Measurements from ENCODE around the gene PPP1R9B. TPM values are rescaled to one million over a fixed set of nuclear protein-coding genes. Genes with fewer than 3 reads are reported as not detected.

PPP1R9B gene
- total RNA-seq, 2 experiments from 2014 or later, result 136 to 137 TPM

DNA sequence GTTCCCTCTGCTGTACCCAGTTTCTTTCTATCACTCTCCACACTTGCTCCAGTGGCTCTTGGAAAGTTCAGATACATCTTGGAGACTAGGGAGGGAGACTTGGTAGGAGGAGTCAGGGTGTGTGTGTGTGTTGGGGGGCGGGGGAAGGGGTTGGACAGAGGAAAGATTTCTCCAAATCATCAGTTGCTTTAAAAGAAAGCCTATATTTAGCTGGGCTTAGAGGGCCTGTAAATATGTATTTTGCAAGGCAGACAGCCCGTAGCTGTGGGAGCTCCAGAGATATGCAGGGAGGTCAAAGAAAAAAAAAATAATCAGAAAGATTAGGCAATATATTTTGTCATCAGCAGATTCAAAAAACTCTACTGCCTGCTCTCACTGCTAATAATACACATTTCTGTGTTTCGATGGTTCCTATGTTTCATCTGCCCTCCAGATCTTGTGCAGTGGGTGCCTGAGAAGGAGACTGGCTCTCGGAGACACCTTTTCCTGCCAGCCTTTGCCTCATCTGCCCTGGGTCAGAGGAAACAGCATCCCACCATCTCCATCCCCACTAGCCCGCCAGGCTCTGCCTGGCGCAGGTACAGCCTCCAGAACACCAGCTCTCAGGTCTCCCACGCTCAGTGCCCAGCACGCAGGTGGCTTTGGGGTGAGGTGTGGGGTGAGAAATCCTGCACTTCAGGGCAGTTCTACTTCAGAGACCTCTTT, 4.8 kb upstream of the PPP1R9B start:
- H3K27ac Mint-ChIP-seq, result no peak overlapping the region
- no peaks in the 10 kb centered on the region for H3K9me3 Mint-ChIP-seq
- ChIA-PET POLR2A (interaction anchor here (1.6 to 1.8 kb wide), 2 partner anchors 13 to 16 kb away, joined by 6 to 7 read pairs; no protein-coding TSS in a partner anchor), CTCF (interaction anchor here (1.1 to 1.2 kb wide), 2 partner anchors 14 to 61 kb away, joined by 3 read pairs; no protein-coding TSS in a partner anchor)
- no peak overlapping the region for H3K4me3 Mint-ChIP-seq
- H3K36me3 Mint-ChIP-seq (ENCODE audit: low read depth), result peaks cover 6% of the 10 kb centered on the region
- no peak for DNase-seq
- peaks cover 4% of the 10 kb centered on the region for H3K27me3 Mint-ChIP-seq
- peaks cover 44% of the 10 kb centered on the region for H3K4me1 Mint-ChIP-seq

DNA sequence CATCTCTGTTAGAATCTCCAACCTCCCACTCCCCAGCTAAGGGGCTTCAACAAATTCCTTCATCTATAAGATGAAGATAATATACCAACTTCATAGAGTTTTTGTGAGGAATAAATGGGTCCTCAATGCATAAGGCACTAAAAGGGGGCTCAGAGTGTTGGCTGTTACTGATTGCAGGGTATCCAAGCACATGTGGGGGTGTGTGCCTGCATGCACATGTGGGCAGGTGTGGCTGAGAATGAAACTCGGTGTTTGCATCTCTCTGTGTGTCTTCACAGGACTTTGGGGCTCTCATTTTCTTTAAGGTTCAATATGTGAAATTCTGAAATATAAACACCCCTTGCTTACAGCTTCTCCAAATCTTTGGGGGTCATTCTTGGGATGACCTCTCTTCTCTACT, 4.1 kb upstream of the PPP1R9B start:
- Mint-ChIP-seq H3K9me3 (no peaks in the 10 kb centered on the region), H3K4me3 (no peak overlapping the region), H3K27ac (no peak overlapping the region), H3K36me3 (ENCODE audit: low read depth) (peaks cover 6% of the 10 kb centered on the region), H3K27me3 (no peaks in the 10 kb centered on the region), H3K4me1 (peaks cover 43% of the 10 kb centered on the region)
- DNase-seq, result no peak
- POLR2A ChIA-PET, result interaction anchor here (1.6 to 1.8 kb wide), 2 partner anchors 12 to 15 kb away, joined by 6 to 7 read pairs; no protein-coding TSS in a partner anchor
- CTCF ChIA-PET, result interaction anchor here (0.9 to 1.1 kb wide), 3 partner anchors 15 to 60 kb away, joined by 3 to 4 read pairs (median 3); no protein-coding TSS in a partner anchor

DNA sequence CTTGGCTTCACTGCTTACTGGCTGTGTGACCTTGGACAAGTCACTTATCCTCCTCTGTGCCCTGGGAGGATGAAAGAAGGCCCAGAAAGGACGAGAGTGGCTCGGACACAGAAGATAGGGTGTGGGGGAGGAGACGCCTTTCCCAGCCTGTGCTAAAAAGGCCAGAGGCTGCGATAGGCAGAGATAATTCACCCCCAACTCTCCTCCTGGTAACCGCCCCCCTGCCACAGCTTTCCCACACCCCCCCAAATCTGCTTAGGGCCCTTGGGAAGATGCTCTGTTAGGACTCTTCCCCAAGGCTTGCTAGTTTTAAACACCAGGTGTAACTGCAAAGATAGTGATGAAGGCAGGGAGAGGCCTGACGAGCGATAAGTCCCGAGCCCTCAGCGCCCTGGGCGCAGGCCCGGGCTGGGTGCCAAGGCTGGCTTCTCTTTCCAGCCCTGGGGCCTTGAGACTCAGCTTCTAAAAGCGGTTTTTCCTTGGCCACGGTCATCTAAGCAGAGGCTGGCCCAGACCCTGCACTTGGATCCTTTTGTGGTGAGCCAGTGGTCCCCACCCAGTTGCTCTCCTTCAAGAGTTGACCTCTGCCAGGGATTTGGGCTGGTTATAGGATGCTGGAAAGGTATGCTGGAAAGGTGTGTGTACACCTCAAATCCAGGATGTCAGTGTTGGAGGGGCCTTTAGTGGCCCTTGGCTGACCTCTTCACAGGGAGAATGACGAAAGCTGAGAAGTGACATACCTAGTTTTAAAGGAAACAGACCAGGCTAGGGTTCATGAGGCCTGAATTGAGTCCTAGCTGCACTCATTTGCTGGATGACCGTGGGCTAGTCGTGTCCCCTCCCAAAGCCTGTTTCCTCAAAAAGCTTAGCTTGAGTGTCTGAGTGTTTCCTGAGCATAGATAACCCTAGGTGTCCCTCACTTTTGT, 3.4 kb upstream of the PPP1R9B start:
- H3K4me1 Mint-ChIP-seq, result peaks cover 43% of the 10 kb centered on the region
- H3K27ac Mint-ChIP-seq, result no peak overlapping the region
- POLR2A ChIA-PET, result interaction anchor here (1.6 to 1.8 kb wide), 2 partner anchors 11 to 14 kb away, joined by 6 to 7 read pairs; no protein-coding TSS in a partner anchor
- CTCF ChIA-PET, result interaction anchor here (0.9 to 5.7 kb wide), 4 partner anchors 14 to 60 kb away, joined by 3 to 36 read pairs (median 4); no protein-coding TSS in a partner anchor
- H3K4me3 Mint-ChIP-seq, result no peak overlapping the region
- H3K27me3 Mint-ChIP-seq, result no peaks in the 10 kb centered on the region
- H3K9me3 Mint-ChIP-seq, result no peaks in the 10 kb centered on the region
- no peak for DNase-seq
- peaks cover 11% of the 10 kb centered on the region for H3K36me3 Mint-ChIP-seq (ENCODE audit: low read depth)

DNA sequence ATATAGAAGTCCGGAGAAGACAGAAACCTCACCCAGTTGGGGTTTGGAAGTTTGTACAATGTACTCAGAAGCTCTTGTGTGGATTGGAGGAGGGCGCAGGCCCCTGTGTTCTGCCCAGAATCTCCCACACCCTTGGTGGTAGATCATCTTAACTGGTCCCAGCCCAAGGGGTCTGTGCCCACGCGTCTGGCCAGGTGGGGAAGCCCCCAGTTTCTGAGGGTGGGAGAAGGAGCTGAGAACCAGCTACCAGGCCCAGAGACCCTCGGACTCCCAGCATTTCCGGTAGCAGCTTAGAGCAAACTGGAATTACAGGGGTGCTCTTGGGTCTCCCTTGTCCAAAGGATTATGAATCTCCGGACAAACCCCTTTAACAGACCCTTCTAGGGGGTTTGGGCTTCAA, 2.3 kb upstream of the PPP1R9B start:
- POLR2A ChIA-PET, result interaction anchor here (0.7 to 4.4 kb wide), 5 partner anchors 9 to 359 kb away, joined by 3 to 47 read pairs (median 8); partner anchors contain the start of gene SAMD14
- no peak overlapping the region for H3K4me3 Mint-ChIP-seq
- no peaks in the 10 kb centered on the region for H3K27me3 Mint-ChIP-seq
- H3K27ac Mint-ChIP-seq, result no peak overlapping the region
- H3K36me3 Mint-ChIP-seq (ENCODE audit: low read depth), result peaks cover 20% of the 10 kb centered on the region
- DNase-seq, result no peak
- CTCF ChIA-PET, result interaction anchor here (0.7 to 5.7 kb wide), 11 partner anchors 9 to 335 kb away, joined by 3 to 58 read pairs (median 5); partner anchors contain the start of gene PDK2
- no peaks in the 10 kb centered on the region for H3K9me3 Mint-ChIP-seq
- H3K4me1 Mint-ChIP-seq, result peaks cover 34% of the 10 kb centered on the region

DNA sequence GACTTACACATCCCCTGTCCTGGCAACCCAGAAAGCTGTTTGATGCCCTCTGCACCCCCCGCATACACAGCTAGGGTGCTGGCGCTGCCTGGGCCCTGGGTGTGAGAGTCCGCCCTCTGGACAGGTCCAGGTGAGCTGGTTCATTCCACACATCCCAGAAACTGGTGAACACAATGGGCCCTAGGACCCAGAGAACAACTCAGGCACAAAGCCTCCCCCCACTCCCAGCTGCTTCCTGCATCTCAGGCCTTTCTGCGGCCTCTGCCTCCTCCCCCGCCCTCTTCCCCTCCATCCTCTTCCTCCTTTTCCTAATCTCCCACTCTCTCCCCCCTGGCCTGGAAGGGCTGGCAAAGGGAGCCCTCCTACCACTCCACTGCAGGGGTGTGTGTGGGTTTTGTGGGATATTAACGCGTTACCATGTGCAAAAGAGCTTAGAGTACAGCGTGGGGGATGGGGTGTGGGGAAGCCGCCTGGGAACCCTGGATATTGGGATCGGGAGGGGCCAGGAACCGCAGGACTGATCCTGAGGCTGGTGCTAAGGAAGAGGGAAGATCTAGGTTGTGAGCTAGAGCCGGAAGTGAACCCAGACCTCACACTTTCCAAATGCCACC, 1.6 kb upstream of the PPP1R9B start:
- Mint-ChIP-seq H3K4me1 (peaks cover 34% of the 10 kb centered on the region), H3K27me3 (no peaks in the 10 kb centered on the region), H3K9me3 (no peaks in the 10 kb centered on the region), H3K36me3 (ENCODE audit: low read depth) (peaks cover 27% of the 10 kb centered on the region), H3K4me3 (peak overlapping the region; percentile 83), H3K27ac (peak overlapping the region; percentile 95)
- ChIA-PET POLR2A (interaction anchor here (0.7 to 4.4 kb wide), 5 partner anchors 9 to 359 kb away, joined by 3 to 47 read pairs (median 8); partner anchors contain the start of gene SAMD14), CTCF (interaction anchor here (0.7 to 5.7 kb wide), 14 partner anchors 9 to 334 kb away, joined by 3 to 58 read pairs (median 4); partner anchors contain the start of gene PDK2)
- DNase-seq, result peak; percentile 73

DNA sequence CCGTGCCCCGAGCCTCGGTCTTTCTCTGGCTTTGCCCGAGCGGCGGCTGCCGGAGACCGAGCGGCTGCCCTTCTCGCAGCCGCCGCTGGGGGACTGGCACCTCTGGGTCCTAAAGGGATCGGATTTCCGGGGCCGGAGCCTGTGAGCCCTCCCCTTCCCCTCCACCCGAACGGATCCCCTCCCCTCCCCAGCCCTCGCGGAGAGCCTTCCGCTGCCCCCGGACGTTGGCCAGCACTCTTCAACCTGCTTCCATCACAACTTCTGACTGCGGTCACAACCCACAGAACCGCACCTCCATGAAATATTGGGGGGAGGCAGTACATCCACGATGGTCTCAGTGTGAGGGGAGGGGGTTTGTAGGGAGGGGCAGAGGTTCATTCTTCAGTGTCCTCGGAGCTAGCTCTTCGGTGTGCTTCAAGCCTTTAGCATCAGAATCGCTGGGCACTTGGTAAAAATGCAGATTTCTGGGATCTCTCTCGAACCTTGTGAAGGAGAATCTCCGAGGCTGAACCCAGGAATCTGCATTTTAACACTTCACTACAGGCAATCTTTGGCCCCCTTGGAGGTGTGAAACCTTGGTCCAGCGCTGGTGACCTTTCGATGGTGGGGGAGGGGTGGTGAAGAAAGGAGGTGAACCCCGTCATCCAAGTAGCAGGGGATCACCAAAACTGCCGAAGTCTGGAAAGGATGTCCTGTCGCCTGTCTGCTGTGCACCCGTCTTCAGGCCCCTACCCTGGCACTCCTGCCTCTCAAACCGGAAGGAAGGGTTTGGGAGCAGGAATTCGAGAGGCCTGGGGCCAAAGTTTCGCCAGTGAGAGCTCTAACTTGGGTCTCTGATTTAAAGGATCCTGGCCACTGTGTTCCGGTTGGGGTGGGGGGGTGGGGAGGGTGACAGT, 812 bp upstream of the PPP1R9B start:
- H3K9me3 Mint-ChIP-seq, result no peaks in the 10 kb centered on the region
- peaks cover 40% of the 10 kb centered on the region for H3K4me1 Mint-ChIP-seq
- H3K27ac Mint-ChIP-seq, result peak overlapping the region; percentile 95
- ChIA-PET CTCF (interaction anchor here (0.5 to 5.7 kb wide), 16 partner anchors 8 to 349 kb away, joined by 3 to 58 read pairs (median 4); partner anchors contain the start of gene PDK2), POLR2A (interaction anchor here (0.6 to 4.4 kb wide), 6 partner anchors 10 to 412 kb away, joined by 3 to 47 read pairs (median 8); partner anchors contain the start of gene SAMD14)
- peak overlapping the region; percentile 83 for H3K4me3 Mint-ChIP-seq
- peak; percentile 93 for DNase-seq
- H3K27me3 Mint-ChIP-seq, result no peaks in the 10 kb centered on the region
- H3K36me3 Mint-ChIP-seq (ENCODE audit: low read depth), result peaks cover 34% of the 10 kb centered on the region

DNA sequence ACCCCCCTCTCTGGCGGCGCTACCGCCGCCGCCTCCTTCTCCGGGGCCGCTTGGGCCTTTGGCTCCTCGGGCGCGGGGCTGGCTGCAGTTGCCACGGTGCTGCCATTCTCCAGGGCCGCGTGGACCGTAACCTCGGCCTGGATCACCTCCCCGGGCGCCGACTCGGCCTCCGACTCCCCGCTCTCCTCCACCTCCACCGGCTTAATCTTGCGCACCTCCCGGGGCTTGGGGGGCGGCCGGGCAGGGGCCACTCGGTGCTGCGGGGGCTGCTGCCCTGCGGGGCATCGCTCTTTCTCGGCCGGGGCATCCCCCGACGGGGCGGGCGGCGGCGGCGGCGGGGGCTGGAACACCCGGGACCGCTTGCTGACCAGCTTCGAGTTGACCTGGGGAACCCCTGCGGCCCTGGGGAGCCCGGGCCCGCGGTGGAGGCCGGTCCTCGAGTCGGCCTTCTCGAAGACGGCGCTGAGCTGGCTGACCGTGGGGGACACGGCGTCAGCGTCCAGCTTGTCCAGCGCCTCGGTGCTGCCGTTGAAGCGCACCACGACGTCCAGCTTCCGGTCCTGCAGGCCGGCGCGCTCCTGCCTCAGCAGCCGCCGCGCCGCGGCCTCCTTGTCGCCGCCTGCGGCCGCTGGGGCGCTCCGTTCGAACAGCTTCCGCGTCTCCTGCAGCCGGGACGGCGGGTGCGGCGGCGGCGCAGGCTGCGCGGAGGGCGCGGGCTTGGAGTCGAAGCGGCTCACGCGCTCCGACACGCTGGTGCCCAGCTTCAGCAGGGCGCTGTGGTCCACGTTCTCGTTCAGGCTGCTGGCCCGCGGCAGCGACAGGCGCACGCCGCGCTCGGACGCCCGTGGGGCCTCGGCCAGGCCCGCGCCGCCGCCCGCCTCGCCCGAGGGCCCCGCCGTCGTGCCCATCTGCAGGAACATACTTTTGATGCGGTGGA, 792 bp downstream of the PPP1R9B start:
- Mint-ChIP-seq H3K36me3 (ENCODE audit: low read depth) (peaks cover 46% of the 10 kb centered on the region), H3K27me3 (no peaks in the 10 kb centered on the region), H3K4me3 (peak overlapping the region; percentile 88), H3K4me1 (peaks cover 48% of the 10 kb centered on the region), H3K27ac (peak overlapping the region; percentile 75), H3K9me3 (no peaks in the 10 kb centered on the region)
- ChIA-PET POLR2A (interaction anchor here (0.7 to 4.4 kb wide), 10 partner anchors 8 to 197 kb away, joined by 3 to 47 read pairs (median 4); partner anchors contain the start of gene ITGA3), CTCF (interaction anchor here (0.8 to 5.7 kb wide), 5 partner anchors 10 to 93 kb away, joined by 3 to 58 read pairs (median 18); partner anchors contain the start of gene PDK2)
- DNase-seq, result peak; percentile 69

DNA sequence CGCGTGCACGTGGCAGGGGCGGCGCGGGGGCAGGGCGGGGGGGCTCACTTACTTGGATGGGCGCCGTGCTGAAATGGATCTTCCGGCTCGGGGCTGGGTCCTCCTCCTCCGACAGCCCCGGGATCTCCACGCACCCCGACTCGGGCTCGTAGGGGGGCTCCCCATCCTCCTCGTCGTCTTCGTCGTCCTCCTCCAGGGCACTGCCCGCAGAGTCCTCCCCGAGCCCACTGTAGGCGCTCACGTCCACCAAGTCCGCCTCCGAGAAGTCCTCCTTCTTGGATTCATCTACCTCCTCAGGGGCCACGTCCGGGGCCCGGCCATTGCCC, 1.4 kb downstream of the PPP1R9B start:
- Mint-ChIP-seq H3K9me3 (no peaks in the 10 kb centered on the region), H3K27ac (peak overlapping the region; percentile 75), H3K4me1 (peaks cover 48% of the 10 kb centered on the region), H3K4me3 (peak overlapping the region; percentile 88), H3K36me3 (ENCODE audit: low read depth) (peaks cover 53% of the 10 kb centered on the region), H3K27me3 (no peaks in the 10 kb centered on the region)
- POLR2A ChIA-PET, result interaction anchor here (1.0 to 4.4 kb wide), 7 partner anchors 9 to 55 kb away, joined by 3 to 47 read pairs (median 6); no protein-coding TSS in a partner anchor
- CTCF ChIA-PET, result interaction anchor here (0.8 to 5.7 kb wide), 3 partner anchors 9 to 17 kb away, joined by 3 to 58 read pairs (median 36); no protein-coding TSS in a partner anchor
- no peak for DNase-seq

DNA sequence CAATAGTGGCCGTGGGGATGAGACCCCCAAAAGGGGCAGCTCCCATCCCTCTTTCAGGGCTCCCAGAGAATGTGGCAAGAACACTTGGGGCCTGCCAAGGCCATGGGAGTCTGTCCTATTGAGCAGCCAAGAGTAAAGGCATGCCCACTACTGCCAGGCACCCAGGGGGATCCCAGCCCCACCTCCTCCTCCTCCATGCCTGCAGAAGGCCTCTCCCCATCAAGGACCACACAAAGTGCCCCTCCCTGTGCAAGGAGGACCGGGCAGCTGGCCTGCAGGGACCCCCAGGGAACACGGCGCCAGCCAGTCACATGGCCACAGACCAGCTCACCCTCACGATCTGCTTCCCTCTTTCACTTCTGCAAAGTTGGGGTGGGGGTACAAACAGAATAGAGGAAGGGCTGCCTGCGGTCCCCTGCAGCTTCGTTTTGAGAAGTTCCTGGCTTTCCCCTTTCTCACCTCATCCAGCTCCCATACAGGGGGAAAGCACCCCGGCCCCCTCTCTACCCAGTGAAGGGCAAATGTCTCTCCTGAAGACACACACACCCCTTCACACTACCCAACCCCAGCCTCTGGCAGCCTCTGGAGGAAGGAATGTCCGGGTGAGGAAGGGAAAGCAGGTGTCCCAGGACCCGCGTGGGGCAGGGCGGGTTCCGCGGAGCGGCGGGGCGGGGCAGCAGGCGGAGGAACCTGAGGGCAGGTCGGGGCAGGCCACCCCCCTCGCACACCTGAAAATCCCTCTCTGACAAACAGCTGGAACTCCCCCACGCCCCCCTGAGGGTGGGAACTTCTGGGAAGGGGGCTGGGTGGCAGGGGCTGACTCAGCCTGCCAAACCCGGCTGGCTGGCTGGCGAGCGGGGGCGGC, 2.0 kb downstream of the PPP1R9B start:
- CTCF ChIA-PET, result interaction anchor here (0.7 to 5.7 kb wide), 5 partner anchors 8 to 31 kb away, joined by 3 to 58 read pairs (median 6); no protein-coding TSS in a partner anchor
- Mint-ChIP-seq H3K9me3 (no peaks in the 10 kb centered on the region), H3K27me3 (no peaks in the 10 kb centered on the region), H3K4me3 (peak overlapping the region; percentile 88), H3K4me1 (peaks cover 54% of the 10 kb centered on the region), H3K27ac (peak overlapping the region; percentile 81), H3K36me3 (ENCODE audit: low read depth) (peaks cover 59% of the 10 kb centered on the region)
- POLR2A ChIA-PET, result interaction anchor here (1.0 to 2.4 kb wide), 6 partner anchors 8 to 54 kb away, joined by 3 to 13 read pairs (median 4); no protein-coding TSS in a partner anchor
- DNase-seq, result peak; percentile 57

DNA sequence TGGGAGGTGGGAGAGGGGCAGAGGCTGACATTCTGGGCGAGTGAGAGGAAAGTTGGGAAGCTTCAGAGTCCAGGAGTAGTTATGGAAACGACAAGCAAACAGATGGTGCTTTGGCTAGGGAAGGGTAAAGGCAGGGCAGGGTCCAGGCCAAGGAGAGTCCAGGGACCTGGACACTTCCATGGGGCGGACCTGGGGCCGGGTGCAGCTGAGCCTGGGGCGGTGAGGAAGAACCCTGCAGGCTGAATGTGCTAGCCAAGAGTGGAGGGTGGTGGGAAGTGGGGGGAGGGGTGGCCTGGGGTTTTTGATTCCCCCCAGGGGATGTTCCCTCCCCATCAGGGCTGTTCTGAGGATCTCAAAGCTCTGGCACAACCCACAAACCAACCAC, 2.6 kb downstream of the PPP1R9B start:
- ChIA-PET CTCF (interaction anchor here (0.7 to 5.7 kb wide), 4 partner anchors 8 to 31 kb away, joined by 4 to 58 read pairs (median 21); no protein-coding TSS in a partner anchor), POLR2A (interaction anchor here (1.0 to 2.4 kb wide), 5 partner anchors 8 to 44 kb away, joined by 3 to 13 read pairs (median 4); no protein-coding TSS in a partner anchor)
- Mint-ChIP-seq H3K9me3 (no peaks in the 10 kb centered on the region), H3K27ac (peak overlapping the region; percentile 81), H3K27me3 (no peaks in the 10 kb centered on the region), H3K4me1 (peaks cover 60% of the 10 kb centered on the region), H3K4me3 (peak overlapping the region; percentile 88), H3K36me3 (ENCODE audit: low read depth) (peaks cover 65% of the 10 kb centered on the region)
- DNase-seq, result no peak

All from activated CD4-positive, alpha-beta memory T cell treated with anti-CD3 and anti-CD28 coated beads, Interleukin-2, amount 10 ng/mL, durations not matched to agents 7 days and 5 days (primary cell).